Brain pericyte (primary cell): Measurements from ENCODE around the gene MBLAC1.

Source experiments
- DNase-seq: peaks from one replicate; pipeline ENCODE4 v3.0.0-alpha.2; 2012; ENCODE audit warnings: low read depth, low spot score

The MBLAC1 gene

GRCh38 chr7:100095704-100096103 is 31.1 kb upstream of the MBLAC1 start:
- DNase-seq: no peak

DNA sequence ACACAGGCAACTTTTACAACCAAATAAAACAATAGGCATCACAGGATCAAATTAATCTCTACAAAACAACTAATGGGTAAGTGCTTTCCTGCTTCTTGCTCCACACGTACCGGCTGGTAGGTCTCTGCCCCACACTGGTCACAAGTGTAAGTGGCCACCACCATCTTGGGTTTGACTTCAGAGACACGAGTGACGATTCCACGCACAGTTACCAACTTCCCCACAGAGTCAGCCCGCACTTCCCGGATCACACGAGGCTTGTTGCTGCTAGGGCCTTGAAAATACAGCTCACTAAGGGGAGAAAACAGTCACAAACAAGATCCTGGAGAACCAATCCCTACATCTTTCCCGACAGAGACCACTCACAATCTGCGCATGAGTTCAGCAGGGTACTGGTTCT is 27.9 kb upstream of the MBLAC1 start:
- no peak for DNase-seq

DNA sequence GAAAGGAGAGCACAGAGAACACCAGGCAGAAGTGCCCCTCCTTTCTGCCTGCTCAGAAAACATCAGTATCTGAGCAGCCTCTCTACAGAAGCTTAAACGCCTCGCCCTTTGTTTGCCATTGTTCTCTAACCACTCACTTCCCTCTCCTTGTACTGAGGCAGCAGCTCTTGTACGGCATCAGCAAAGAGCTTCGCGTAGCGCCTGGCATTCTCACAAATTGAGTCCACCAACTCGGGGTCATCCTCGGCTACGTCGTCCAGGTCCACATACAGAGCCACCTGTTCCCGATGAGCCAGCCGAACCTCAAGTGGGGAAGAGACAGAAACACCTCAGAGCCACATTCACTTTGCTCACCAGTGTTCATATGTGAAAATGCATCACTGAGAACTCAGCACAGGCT is 27.3 kb upstream of the MBLAC1 start:
- no peak for DNase-seq

GRCh38 chr7:100100420-100101015 is 26.2 kb upstream of the MBLAC1 start:
- DNase-seq: peak; percentile 94

DNA sequence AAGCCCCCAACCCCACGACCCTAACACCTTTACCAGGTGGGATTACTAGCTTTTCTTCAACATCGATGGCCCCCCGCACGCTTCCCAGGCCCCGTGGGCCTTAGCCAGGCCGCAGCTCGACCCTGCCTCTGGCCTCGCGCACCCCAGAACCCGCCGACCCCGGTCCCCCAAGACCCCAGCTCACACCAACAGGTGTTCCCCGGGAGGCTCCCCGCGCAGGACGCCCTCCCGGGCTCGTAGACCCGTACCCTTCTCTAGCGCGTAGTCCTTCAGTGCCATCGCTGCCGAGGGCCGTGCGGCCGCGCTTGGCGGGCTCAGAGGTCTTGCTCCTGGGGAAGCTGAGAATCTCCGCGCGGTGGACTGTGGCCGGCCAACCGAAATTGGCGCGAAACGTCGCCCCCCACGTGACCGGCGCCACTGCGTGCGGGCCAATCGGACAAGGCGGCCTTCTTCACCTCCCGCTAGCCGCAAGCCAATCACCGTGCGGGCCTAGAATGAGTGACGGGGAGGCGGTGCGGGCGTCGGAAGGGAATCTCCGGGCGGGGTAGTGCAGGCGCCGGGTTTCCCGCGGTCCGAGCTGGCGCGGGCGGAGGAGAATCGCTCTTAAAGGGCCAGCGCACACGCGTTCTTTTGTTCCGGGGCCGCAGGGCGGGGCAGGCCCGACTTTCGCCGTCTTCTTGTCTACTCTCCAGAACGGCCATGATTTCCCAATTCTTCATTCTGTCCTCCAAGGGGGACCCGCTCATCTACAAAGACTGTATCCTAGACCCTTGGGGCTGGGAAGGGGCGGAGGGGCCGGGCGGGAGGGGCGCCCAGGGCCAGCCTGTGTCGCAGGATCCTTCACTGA is 25.5 kb upstream of the MBLAC1 start, which contains the start of the genes AP4M1 and MCM7:
TSS of gene AP4M1 (plus strand) at position 628 of the 847 bp plus-strand sequence. CDS start at position 700, 72 bp downstream.
TSS of gene MCM7 (minus strand) at position 382 of the 847 bp plus-strand sequence. CDS start at position 279, 103 bp downstream.
- peak; percentile 96 for DNase-seq

DNA sequence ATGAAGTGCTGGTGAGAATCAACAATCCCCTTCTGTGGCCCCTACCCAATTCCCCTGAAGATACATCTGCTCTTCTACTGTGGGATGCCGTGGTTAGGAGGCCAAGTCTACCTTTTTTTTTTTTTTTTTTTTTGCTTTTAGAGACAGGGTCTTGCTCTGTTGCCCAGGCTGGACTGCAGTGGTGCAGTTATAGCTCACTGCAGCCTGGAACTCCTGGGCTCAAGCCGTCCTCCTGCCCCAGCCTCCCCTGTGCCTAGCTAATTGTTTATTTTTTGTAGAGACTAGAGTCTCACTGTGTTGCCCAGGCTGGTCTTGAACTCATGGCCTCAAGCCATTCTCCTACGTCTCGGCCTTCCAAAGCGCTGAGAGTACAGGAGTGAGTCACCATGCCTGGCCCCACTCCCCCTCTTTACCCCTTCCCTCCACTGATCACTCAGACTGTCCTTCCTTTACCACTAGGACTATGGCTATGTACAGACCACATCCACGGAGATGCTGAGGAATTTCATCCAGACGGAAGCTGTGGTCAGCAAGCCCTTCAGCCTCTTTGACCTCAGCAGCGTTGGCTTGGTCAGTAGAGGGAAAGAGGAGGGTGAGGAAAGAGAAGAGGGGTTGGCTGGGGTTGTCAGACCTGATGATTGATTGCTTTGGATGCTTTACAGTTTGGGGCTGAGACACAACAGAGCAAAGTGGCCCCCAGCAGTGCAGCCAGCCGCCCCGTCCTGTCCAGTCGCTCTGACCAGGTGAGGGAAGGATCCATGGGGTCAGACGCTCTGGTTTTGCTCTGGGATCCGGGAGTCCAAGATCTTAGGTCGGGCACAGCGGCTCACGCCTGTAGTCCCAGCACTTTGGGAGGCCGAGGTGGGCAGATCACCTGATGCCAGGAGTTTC is 23.6 kb upstream of the MBLAC1 start:
- no peak for DNase-seq

DNA sequence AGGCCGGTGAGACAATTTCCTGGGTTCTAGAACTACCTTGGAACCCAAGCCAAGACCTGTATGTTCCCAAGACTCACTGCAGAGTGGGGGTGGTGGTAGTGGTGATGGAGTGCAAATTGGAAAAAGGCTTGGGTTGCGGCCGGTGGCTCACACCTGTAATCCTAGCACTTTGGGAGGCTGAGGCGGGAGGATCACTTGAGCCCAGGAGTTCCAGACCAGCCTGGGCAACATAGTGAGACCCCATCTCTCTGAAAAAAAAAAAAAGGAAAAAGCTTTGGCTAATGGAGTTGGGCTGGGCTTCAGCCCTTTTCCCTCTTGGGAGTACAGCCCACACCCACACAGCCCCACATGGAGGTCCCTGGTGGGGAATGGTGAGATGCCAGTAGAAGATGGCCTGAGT is 21.2 kb upstream of the MBLAC1 start:
- no peak for DNase-seq

DNA sequence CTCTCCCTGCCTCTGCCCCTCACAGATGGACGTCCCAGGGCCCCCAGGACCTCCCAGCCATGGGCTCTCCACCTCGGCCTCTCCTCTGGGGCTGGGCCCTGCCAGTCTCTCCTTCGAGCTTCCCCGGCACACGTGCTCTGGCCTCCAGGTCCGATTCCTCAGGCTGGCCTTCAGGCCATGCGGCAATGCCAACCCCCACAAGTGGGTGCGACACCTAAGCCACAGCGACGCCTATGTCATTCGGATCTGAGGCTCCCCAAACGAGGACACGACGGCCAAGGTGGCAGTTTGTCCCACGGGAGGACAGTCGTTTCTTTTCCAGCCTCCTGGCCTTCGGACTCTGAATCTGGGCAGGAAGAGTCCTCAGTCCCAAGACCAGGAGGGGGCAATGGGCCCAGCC is 20.1 kb upstream of the MBLAC1 start:
- DNase-seq: no peak

- no peak for DNase-seq
Measured at GRCh38 chr7:100107125-100107737, 19.5 kb upstream of the MBLAC1 start.

DNA sequence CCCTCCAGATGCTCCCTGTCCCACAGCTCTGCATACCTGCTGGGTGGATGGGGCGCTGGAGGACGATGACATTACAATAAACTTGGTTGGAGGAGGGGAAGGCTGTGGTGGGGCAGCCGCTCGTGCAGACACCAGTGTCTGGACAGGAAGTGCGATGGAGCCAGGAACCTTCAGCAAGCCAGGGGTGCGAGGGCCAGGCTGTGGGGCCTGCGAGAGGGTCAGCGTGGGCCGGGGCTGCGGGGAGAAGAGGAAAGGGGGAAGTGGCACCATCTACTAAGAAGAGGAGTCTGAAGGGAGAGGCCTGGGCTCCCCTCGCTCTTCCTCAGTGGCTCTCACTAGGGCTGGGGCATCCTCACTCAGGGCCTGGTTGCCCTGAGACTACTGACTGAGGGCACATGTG is 18.9 kb upstream of the MBLAC1 start:
- no peak for DNase-seq

DNA sequence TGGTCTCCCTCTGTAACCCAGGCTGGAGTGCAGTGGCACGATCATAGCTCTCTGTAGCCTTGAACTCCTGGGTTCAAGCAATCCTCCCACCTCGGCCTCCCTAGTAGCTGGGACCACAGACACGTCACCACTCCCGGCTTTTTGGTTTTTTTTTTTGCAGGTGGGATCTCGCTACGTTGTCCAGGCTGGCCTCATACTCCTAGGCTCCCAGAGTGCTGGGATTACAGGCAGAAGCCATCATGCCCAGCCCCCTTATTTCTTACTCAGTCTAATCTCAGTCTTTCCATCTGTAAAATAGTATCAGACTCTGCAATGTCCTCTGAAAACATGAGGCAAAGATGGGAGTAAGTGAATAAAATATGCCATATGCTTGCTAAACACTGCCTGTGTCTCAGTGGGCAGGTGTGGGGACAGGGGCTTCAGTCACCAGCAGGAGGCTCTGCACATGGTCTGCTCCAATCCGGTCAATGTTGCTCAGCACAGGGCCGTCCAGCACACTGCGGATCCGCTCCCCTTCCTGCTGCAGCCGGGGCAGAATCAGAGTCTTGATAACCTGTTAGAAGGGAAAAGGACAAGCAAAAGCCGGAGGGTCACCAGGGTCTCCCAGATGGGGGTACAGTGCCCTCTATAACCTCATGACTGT is 17.1 kb upstream of the MBLAC1 start:
- DNase-seq: no peak

GRCh38 chr7:100111156-100111555 is 15.6 kb upstream of the MBLAC1 start:
- no peak for DNase-seq

DNA sequence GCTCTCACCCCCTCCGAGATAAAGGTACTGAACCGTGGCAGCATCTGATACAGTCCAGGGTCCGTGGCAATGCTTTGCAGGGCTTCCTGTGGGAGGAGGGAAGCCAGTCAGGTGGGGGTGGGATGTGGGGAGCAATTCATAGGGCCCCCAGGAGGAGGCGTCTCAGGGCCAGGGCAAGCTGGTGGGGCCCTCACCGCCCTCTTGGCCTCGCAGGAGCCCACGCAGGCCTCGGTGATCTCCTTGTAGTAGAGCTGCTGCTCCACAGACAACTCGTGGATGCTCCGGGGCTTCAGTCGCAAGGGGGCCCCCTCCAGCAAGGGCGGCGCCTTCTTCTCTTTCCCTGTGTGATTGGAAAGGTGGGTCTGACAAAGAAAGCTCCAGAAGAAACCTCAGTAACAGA is 14.9 kb upstream of the MBLAC1 start:
- DNase-seq: no peak

GRCh38 chr7:100115026-100115425 is 11.7 kb upstream of the MBLAC1 start:
- DNase-seq: no peak

GRCh38 chr7:100118388-100119071 is 8.2 kb upstream of the MBLAC1 start:
- no peak for DNase-seq

DNA sequence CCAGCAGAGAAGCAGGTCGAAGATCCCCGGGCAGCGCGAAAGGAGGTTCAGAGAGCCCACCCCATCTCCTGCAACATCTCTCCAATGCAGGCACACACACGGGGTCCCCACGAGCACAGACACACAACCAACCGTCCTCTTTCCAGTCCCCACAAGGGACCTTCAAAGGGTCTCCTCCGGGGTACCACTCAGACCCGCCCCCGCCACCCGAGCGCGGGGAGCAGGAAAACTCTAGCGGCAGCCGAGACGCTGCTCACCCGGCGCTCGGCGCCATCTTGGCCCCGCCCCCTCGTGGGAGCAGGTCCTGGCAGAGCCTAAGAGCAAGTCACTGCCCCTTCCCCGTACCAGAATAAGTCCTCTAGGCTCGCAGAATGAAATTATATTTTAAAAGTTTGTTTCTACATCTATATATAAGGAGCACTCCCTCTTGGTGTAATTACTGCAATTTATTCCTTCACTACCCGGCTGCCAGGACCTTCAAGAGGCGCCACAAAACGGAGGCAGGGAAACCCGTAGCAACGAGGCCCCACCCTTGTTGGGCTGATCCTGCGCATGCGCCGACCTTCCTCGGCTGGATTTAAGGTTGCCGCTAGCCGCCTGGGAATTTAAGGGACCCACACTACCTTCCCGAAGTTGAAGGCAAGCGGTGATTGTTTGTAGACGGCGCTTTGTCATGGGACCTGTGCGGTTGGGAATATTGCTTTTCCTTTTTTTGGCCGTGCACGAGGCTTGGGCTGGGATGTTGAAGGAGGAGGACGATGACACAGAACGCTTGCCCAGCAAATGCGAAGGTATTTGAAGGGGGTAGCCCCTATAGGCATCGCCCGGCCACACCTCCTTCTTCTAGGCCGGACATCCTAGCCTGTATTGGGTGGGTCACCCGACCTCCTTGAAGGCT is 7.4 kb upstream of the MBLAC1 start, which contains the start of the genes CNPY4 and TAF6:
TSS of gene CNPY4 (plus strand) at position 563 of the 898 bp plus-strand sequence. CDS start at position 674, 111 bp downstream.
TSS of gene TAF6 (minus strand) at position 287 of the 898 bp plus-strand sequence. CDS start 5,149 bp downstream, outside the sequence.
- peak; percentile 87 for DNase-seq

GRCh38 chr7:100119970-100120732 is 6.6 kb upstream of the MBLAC1 start:
- no peak for DNase-seq

- no peak for DNase-seq
Measured at GRCh38 chr7:100120733-100121036, 6.1 kb upstream of the MBLAC1 start.

DNA sequence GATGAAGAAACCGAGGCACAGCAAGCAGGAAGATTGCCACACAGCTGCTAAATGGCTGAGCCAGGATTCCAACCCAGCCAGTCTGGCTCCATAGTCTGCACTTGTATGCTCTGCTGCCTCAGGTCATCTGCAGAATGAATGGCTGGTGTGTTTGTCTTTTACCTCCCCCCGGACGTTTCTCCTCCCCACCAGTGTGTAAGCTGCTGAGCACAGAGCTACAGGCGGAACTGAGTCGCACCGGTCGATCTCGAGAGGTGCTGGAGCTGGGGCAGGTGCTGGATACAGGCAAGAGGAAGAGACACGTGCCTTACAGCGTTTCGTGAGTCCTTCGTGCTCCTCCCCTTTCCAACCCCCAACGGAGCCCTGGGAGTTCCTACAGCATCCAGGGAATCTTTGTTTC is 4.7 kb upstream of the MBLAC1 start:
- no peak for DNase-seq
